Measurements from ENCODE around the gene HAND1.

HAND1 gene

GRCh38 chr5:154449786-154450185 is 28.2 kb downstream of the HAND1 start:
- DNase-seq = no peak

- no peak for DNase-seq
Observed at GRCh38 chr5:154447089-154447725, 30.8 kb downstream of the HAND1 start.

GRCh38 chr5:154446195-154447088 is 31.6 kb downstream of the HAND1 start:
- no peak for DNase-seq

- peak; percentile 76 for DNase-seq
Observed at GRCh38 chr5:154445422-154446194, 32.4 kb downstream of the HAND1 start, which contains the start of gene SAP30L. SAP30L (plus strand) TSS chr5:154445997; CDS start chr5:154446605, 608 bp downstream.

- DNase-seq = no peak
Observed at GRCh38 chr5:154444556-154445421, 33.2 kb downstream of the HAND1 start.

- DNase-seq = no peak
Observed at GRCh38 chr5:154442801-154443200, 35.2 kb downstream of the HAND1 start.

- no peak for DNase-seq
Observed at GRCh38 chr5:154440540-154440939, 37.5 kb downstream of the HAND1 start.

GRCh38 chr5:154437281-154437965 is 40.6 kb downstream of the HAND1 start:
- DNase-seq = no peak

GRCh38 chr5:154435226-154435625 is 42.8 kb downstream of the HAND1 start:
- DNase-seq = no peak

GRCh38 chr5:154430961-154431630 is 46.9 kb downstream of the HAND1 start:
- DNase-seq = no peak

- DNase-seq = no peak
Observed at GRCh38 chr5:154430466-154430865, 47.6 kb downstream of the HAND1 start.

GRCh38 chr5:154429341-154429740 is 48.7 kb downstream of the HAND1 start:
- DNase-seq = no peak

GRCh38 chr5:154428208-154428607 is 49.8 kb downstream of the HAND1 start:
- DNase-seq = no peak
